Measurements from ENCODE around the gene CCDC126.
"Not testable (repeated sequence)": the region's sequence is repeated elsewhere in the genome, so short reads cannot be mapped to it uniquely, and the experiment has no call there.

CCDC126 gene

GRCh38 chr7:23633417-23633816 lies 36.2 kb downstream of the CCDC126 start:
- DNase-seq, result no peak

- no peak for DNase-seq
Observed at GRCh38 chr7:23645822-23646221, 48.6 kb downstream of the CCDC126 start.

GRCh38 chr7:23653942-23654341 lies 56.8 kb downstream of the CCDC126 start:
- DNase-seq, result no peak

- DNase-seq, result no peak
Observed at GRCh38 chr7:23654508-23654907, 57.3 kb downstream of the CCDC126 start.

GRCh38 chr7:23655433-23655832 lies 58.3 kb downstream of the CCDC126 start:
- DNase-seq, result no peak

GRCh38 chr7:23658831-23659427 lies 61.7 kb downstream of the CCDC126 start:
- DNase-seq, result no peak

- DNase-seq, result no peak
Observed at GRCh38 chr7:23661385-23661784, 64.2 kb downstream of the CCDC126 start.

- DNase-seq, result no peak
Observed at GRCh38 chr7:23662124-23662983, 65.2 kb downstream of the CCDC126 start.

- no peak for DNase-seq
Observed at GRCh38 chr7:23662984-23663313, 65.8 kb downstream of the CCDC126 start.

GRCh38 chr7:23664122-23664521 lies 66.9 kb downstream of the CCDC126 start:
- DNase-seq, result no peak

GRCh38 chr7:23672033-23672432 lies 74.9 kb downstream of the CCDC126 start:
- no peak for DNase-seq

- DNase-seq, result peak; percentile 60
Observed at GRCh38 chr7:23679898-23680413, 82.8 kb downstream of the CCDC126 start, which contains the start of gene FAM221A. FAM221A (plus strand) TSS chr7:23680199; CDS start chr7:23680219, 20 bp downstream.

- no peak for DNase-seq
Observed at GRCh38 chr7:23680414-23681405, 83.5 kb downstream of the CCDC126 start.

GRCh38 chr7:23684041-23684440 lies 86.9 kb downstream of the CCDC126 start:
- not testable (repeated sequence) for DNase-seq

GRCh38 chr7:23685731-23686130 lies 88.5 kb downstream of the CCDC126 start:
- no peak for DNase-seq

GRCh38 chr7:23687011-23687410 lies 89.8 kb downstream of the CCDC126 start:
- no peak for DNase-seq

- no peak for DNase-seq
Observed at GRCh38 chr7:23689165-23689564, 92.0 kb downstream of the CCDC126 start.

GRCh38 chr7:23691320-23691719 lies 94.1 kb downstream of the CCDC126 start:
- DNase-seq, result no peak

- no peak for DNase-seq
Observed at GRCh38 chr7:23693224-23693623, 96.0 kb downstream of the CCDC126 start.
